Right renal pelvis (tissue), 4 donors: ENCODE measurements around the gene LRIG2. TPM values are rescaled to one million over a fixed set of nuclear protein-coding genes. Genes with fewer than 3 reads are reported as not detected.
"Not testable (repeated sequence)": the region's sequence is repeated elsewhere in the genome, so short reads cannot be mapped to it uniquely, and the experiment has no call there.

Experiments used
- DNase-seq, 4 donors: peaks; one replicate each; pipeline ENCODE4 v3.0.0-alpha.2; 2013; ENCODE audit warnings: low read depth in 4 of 4, low spot score in 3 of 4, missing footprints in 1 of 4
- polyA plus RNA-seq, 4 donors: library from polyadenylated mRNA; unstranded; fragments of 120-200 nt; gene quantifications; one replicate each; pipeline ENCODE4 v1.2.1, GENCODE V29; 2013; ENCODE audit not compliant: insufficient read length in 4 of 4

The LRIG2 gene
- polyA plus RNA-seq, 4 donors = 15.1 to 19.5 (median 16.2) TPM

- DNase-seq = peak in 1 of 4 donors; percentile 57
Measured at GRCh38 chr1:113057006-113057405, 16.0 kb upstream of the LRIG2 start.

- DNase-seq = no peak
Measured at GRCh38 chr1:113058941-113059706, 13.9 kb upstream of the LRIG2 start.

- not testable (repeated sequence) for DNase-seq
Measured at GRCh38 chr1:113063456-113063855, 9.5 kb upstream of the LRIG2 start.

GRCh38 chr1:113072141-113072756 is 749 bp upstream of the LRIG2 start:
- no peak for DNase-seq

GRCh38 chr1:113073479-113073950 is 517 bp downstream of the LRIG2 start:
- DNase-seq = peak in 1 of 4 donors; percentile 49

GRCh38 chr1:113074237-113074636 is 1.2 kb downstream of the LRIG2 start:
- DNase-seq = no peak

- not testable (repeated sequence) for DNase-seq
Measured at GRCh38 chr1:113077978-113078377, 5.0 kb downstream of the LRIG2 start.

- no peak for DNase-seq
Measured at GRCh38 chr1:113086541-113086940, 13.5 kb downstream of the LRIG2 start.

- DNase-seq = no peak
Measured at GRCh38 chr1:113088972-113089371, 16.0 kb downstream of the LRIG2 start.

- DNase-seq = no peak
Measured at GRCh38 chr1:113090051-113090450, 17.1 kb downstream of the LRIG2 start.

- no peak for DNase-seq
Measured at GRCh38 chr1:113091988-113092594, 19.1 kb downstream of the LRIG2 start.

- DNase-seq = no peak
Measured at GRCh38 chr1:113094506-113094905, 21.5 kb downstream of the LRIG2 start.

GRCh38 chr1:113095790-113096455 is 22.9 kb downstream of the LRIG2 start:
- DNase-seq = no peak

GRCh38 chr1:113096493-113096892 is 23.5 kb downstream of the LRIG2 start:
- no peak for DNase-seq

- DNase-seq = no peak
Measured at GRCh38 chr1:113101588-113101987, 28.6 kb downstream of the LRIG2 start.

GRCh38 chr1:113103048-113103447 is 30.1 kb downstream of the LRIG2 start:
- no peak for DNase-seq

- no peak for DNase-seq
Measured at GRCh38 chr1:113103977-113104376, 31.0 kb downstream of the LRIG2 start.

- DNase-seq = no peak
Measured at GRCh38 chr1:113106910-113107309, 33.9 kb downstream of the LRIG2 start.

GRCh38 chr1:113109908-113110554 is 37.0 kb downstream of the LRIG2 start:
- no peak for DNase-seq

- no peak for DNase-seq
Measured at GRCh38 chr1:113118266-113118665, 45.3 kb downstream of the LRIG2 start.

GRCh38 chr1:113123737-113124136 is 50.7 kb downstream of the LRIG2 start:
- no peak for DNase-seq
